Kidney capillary endothelial cell (primary cell): ENCODE measurements around the gene CSNK1G2.

Experiments
- DNase-seq: peaks from one replicate; pipeline ENCODE4 v3.0.0-alpha.2; 2018; ENCODE audit warnings: low spot score

Gene CSNK1G2

GRCh38 chr19:2018752-2019151 is 77.8 kb downstream of the CSNK1G2 start:
- DNase-seq, result no peak

- no peak for DNase-seq
Observed at GRCh38 chr19:2021453-2022140, 80.6 kb downstream of the CSNK1G2 start.

- no peak for DNase-seq
Observed at GRCh38 chr19:2022289-2022688, 81.3 kb downstream of the CSNK1G2 start.

DNA sequence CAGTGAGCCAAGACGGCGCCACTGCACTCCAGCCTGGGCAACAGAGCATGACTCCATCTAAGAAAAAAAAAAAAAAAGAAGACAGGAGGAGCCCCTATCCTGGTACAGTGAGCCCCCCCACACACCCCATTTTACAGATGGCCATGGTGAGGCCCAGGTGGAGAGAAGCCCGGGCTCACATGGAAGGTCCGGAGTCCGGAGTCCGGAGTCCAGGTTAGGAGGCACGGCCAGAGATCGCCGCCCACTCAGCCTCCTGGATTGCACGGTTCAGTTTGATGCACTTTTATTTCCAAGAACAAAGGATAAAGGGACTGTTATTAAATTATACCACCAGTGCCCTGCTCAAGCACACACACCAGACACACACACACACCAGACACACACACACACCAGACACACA is 85.8 kb downstream of the CSNK1G2 start:
- DNase-seq, result no peak

DNA sequence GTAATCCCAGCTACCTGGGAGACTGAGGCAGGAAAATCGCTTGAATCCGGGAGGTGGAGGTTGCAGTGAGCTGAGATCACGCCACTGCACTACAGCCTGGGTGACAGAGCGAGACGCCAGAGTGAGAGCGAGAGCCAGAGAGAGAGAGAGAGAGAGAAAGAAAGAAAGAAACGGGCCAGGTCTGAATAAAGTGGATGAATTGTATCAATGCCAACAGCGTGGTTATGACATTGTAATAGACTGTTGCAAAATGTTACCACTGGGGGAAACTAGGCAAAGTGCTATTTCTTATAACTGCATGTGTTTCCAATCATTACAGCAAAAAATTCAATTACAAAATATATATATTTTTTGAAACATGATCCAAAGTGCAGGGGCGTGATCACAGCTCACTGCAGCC is 86.4 kb downstream of the CSNK1G2 start:
- DNase-seq, result no peak
